Duodenal mucosa (tissue), 2 donors: ENCODE results near the gene FCN2.

ENCODE experiments used
- H3K27ac ChIP-seq: one replicate; pipeline ENCODE4 v1.7.0; 2013; ENCODE audit warnings: low read depth, low read length
- H3K27me3 ChIP-seq, 2 donors: one replicate each; pipeline ENCODE4 v1.7.0; 2013; ENCODE audit warnings: low read length in 2 of 2, control low read depth in 1 of 2; ENCODE audit not compliant: insufficient read depth in 2 of 2, control insufficient read depth in 1 of 2
- H3K36me3 ChIP-seq, 2 donors: one replicate each; pipeline ENCODE4 v1.7.0; 2013; ENCODE audit warnings: low read length in 2 of 2, control low read depth in 1 of 2; ENCODE audit not compliant: insufficient read depth in 2 of 2, control insufficient read depth in 1 of 2
- H3K4me1 ChIP-seq, 2 donors: one replicate each; pipeline ENCODE4 v1.7.0; 2013; ENCODE audit warnings: low read length in 2 of 2, control low read depth in 1 of 2; ENCODE audit not compliant: insufficient read depth in 2 of 2, control insufficient read depth in 1 of 2
- H3K4me3 ChIP-seq, 2 donors: one replicate each; pipeline ENCODE4 v1.7.0; 2013; ENCODE audit warnings: low read length in 2 of 2, low read depth in 1 of 2
- H3K9ac ChIP-seq, 2 donors: one replicate each; pipeline ENCODE4 v1.7.0; 2013; ENCODE audit warnings: low read length in 2 of 2, low read depth in 1 of 2
- H3K9me3 ChIP-seq, 2 donors: one replicate each; pipeline ENCODE4 v1.7.0; 2013; ENCODE audit warnings: low read length in 2 of 2, control low read depth in 1 of 2; ENCODE audit not compliant: control insufficient read depth in 1 of 2

FCN2 gene

DNA sequence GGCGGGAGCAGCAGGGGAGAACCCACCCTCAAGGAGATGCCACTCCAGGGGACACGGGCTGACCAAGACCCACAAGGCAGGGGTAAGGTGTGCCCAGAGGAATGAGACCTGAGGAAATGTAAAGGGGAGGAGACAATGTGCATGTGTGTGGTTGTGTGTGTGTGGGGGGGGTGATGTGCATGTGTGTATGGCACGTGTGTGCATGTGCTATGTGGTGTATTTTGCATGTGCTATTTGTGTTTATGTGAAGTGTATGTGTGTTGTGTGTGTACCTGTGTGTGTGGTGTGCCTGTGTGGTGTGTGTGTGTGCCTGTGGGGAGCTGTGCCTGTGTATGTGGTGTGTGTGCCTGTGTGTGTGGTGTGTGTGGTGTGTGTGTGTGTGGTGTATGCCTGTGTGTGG lies 33.5 kb upstream of the FCN2 start:
- no peaks in the 10 kb centered on the region for H3K4me1 ChIP-seq
- no peaks in the 10 kb centered on the region for H3K27me3 ChIP-seq
- no peak overlapping the region for H3K27ac ChIP-seq
- H3K36me3 ChIP-seq: no peaks in the 10 kb centered on the region
- no peak overlapping the region for H3K4me3 ChIP-seq
- H3K9me3 ChIP-seq: peaks cover 0 to 14% of the 10 kb centered on the region in 2 donors
- no peak overlapping the region for H3K9ac ChIP-seq

DNA sequence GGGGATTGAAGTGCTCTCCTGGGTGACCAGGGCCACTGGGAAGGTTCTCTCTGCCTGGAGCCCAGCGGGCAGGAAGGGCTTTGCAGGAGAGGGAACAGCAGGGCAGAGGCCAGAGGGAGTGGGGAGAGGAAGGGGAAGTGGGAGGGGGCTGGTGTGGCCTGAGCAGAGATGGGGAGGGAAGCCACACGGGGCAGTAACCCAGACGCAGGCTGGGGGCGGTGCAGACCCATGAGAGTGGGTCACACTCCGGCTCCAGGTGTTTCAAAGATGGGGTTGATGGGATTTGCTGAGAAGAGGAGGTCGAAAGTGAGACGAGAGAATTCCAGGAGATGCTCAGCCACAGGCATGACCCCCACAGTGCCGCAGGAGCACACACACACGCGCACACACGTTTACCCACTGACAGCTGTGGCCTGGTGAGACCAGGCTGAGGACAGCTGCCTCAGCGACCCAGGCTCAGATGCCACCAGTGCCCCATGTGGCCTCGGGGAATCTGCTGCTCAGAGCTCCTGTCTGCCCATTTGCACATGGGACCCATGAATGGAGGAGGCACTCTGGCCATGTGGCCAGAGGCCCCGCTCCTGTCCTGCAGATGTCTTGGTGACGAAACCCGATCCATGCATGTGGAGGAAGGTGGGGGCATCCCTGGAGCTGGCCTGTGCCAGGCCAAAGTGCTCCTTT lies 32.7 kb upstream of the FCN2 start:
- no peaks in the 10 kb centered on the region for H3K27me3 ChIP-seq
- H3K9me3 ChIP-seq: peaks cover 0 to 14% of the 10 kb centered on the region in 2 donors

DNA sequence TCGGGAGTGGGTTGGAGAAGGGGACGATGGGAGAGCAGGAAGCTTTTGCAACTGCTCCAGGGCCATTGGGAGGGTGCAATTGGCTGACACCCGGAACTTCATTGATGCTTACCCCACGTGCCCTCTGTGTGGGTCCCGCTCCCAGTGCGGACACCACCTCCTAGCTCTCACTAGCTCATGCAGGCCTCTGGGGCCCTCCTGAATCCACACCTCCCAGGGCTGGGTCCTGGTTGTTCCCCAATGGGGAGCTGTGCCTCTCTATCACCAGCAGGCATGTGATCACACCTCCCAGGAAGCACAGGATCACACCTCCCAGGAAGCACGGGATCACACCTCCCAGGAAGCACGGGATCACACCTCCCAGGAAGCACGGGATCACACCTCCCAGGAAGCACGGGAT lies 32.1 kb upstream of the FCN2 start:
- H3K36me3 ChIP-seq: no peaks in the 10 kb centered on the region
- H3K4me1 ChIP-seq: no peaks in the 10 kb centered on the region
- H3K4me3 ChIP-seq: no peak overlapping the region
- no peak overlapping the region for H3K9ac ChIP-seq
- H3K9me3 ChIP-seq: peaks cover 0 to 14% of the 10 kb centered on the region in 2 donors
- H3K27me3 ChIP-seq: no peaks in the 10 kb centered on the region
- no peak overlapping the region for H3K27ac ChIP-seq

More for the DNA sequence above, 32.7 kb upstream of the FCN2 start:
- Histone ChIP-seq H3K4me3 (no peak overlapping the region), H3K36me3 (no peaks in the 10 kb centered on the region), H3K4me1 (no peaks in the 10 kb centered on the region), H3K9ac (no peak overlapping the region), H3K27ac (no peak overlapping the region)

DNA sequence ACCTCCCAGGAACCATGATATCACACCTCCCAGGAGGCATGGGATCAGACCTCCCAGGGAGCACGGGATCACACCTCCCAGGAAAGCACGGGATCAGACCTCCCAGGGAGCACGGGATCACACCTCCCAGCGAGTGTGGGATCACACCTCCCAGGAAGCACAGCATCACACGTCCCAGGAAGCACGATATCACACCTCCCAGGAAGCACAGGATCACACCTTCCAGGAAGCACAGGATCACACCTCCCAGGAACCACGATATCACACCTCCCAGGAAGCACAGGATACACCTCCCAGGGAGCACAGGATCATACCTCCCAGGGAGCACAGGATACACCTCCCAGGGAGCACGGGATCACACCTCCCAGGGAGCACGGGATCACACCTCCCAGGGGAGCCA lies 30.0 kb upstream of the FCN2 start:
- H3K4me1 ChIP-seq: no peaks in the 10 kb centered on the region
- no peaks in the 10 kb centered on the region for H3K27me3 ChIP-seq
- peaks cover 0 to 14% of the 10 kb centered on the region in 2 donors for H3K9me3 ChIP-seq
- H3K9ac ChIP-seq: no peak overlapping the region
- H3K4me3 ChIP-seq: no peak overlapping the region
- H3K36me3 ChIP-seq: no peaks in the 10 kb centered on the region
- no peak overlapping the region for H3K27ac ChIP-seq

- Histone ChIP-seq H3K4me1 (no peaks in the 10 kb centered on the region), H3K36me3 (no peaks in the 10 kb centered on the region), H3K9me3 (peaks cover 0 to 14% of the 10 kb centered on the region in 2 donors), H3K9ac (no peak overlapping the region), H3K4me3 (no peak overlapping the region), H3K27ac (no peak overlapping the region), H3K27me3 (no peaks in the 10 kb centered on the region)
Observed at GRCh38 chr9:134851020-134851419, 29.6 kb upstream of the FCN2 start.

DNA sequence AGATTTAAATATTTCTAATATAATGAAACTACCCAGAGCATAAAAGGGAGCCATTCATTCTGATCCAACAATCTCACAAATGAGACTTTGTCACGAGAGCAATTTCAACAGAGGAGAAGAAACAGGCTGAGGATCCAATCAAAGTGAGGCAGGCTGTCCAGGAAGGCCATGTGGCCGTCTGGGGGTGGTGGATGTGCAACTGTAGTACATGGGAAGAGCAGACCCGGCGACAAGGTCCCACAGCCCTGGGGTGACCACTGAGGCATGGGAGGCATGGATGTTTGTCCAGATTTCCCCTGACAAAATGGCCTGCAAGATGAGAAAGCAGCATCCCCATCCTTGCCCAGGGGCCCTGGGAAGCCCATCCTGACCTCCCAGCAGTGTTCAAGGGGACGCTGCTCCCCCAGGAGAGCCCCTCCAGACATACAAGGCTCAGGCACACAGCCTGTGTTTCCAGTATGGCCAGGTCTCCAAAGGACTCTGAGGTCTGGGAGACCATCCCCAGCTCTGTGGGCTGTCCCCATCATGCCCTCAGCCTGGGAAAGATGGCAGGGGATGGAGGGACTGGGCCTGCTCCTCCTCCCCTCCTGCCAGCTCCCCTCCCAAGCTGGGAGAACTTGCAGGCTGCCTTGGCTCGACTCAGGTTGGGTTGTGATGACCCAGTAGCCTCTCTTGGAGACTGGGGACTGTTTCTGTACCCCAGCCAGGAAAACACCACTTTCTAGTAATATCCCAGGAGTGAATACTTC lies 27.5 kb upstream of the FCN2 start:
- H3K27me3 ChIP-seq: no peaks in the 10 kb centered on the region
- H3K27ac ChIP-seq: no peak overlapping the region
- H3K4me3 ChIP-seq: no peak overlapping the region

DNA sequence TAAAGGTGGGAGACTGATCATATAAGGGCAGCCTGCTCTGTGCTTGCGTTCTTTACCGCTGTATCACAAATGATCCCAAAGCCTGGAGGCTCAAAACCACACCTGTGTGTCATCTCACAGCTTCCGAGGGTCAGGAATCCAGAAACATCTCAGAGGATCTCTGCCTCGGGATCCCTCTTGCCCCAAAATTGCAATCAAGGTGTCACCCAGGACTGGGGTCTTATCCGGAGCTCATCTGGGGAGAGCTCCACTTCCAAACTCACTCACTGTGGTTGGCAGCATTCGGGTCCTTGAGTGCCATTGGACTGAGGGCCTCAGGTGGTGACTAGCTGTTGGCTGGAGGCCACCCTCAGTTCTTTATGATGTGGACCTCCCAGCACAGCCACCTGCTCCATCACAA lies 26.7 kb upstream of the FCN2 start:
- H3K4me1 ChIP-seq: no peaks in the 10 kb centered on the region
- H3K27ac ChIP-seq: no peak overlapping the region
- no peaks in the 10 kb centered on the region for H3K36me3 ChIP-seq
- no peaks in the 10 kb centered on the region for H3K27me3 ChIP-seq
- H3K9ac ChIP-seq: no peak overlapping the region
- peaks cover 0 to 11% of the 10 kb centered on the region in 2 donors for H3K9me3 ChIP-seq
- H3K4me3 ChIP-seq: no peak overlapping the region

More for the DNA sequence above, 27.5 kb upstream of the FCN2 start:
- Histone ChIP-seq H3K9me3 (peaks cover 0 to 14% of the 10 kb centered on the region in 2 donors), H3K9ac (no peak overlapping the region), H3K4me1 (no peaks in the 10 kb centered on the region), H3K36me3 (no peaks in the 10 kb centered on the region)

DNA sequence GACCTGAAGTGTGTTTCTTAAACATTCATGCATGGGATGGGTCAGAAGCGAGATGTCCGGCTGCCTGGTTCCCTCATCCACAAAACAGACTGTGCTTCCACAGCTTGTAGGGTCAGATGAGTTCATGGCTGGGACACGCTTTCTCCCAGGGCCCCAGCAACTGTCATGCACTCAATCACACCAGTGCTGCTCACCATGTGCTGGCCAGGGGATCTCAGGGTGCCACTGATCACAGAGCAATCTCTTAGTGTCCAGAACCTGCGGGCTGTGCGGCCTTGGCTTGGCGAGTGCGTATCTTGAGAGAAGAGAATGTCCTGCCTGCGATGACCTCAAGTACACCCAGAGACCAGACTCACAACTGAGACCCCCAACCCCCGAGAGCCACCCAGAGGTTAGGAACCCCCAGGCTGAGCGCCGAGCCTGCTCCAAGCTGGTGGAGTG lies 26.0 kb upstream of the FCN2 start:
- no peak overlapping the region for H3K4me3 ChIP-seq
- no peak overlapping the region for H3K9ac ChIP-seq
- peaks cover 0 to 11% of the 10 kb centered on the region in 2 donors for H3K9me3 ChIP-seq
- H3K4me1 ChIP-seq: no peaks in the 10 kb centered on the region
- no peaks in the 10 kb centered on the region for H3K27me3 ChIP-seq
- H3K27ac ChIP-seq: no peak overlapping the region
- H3K36me3 ChIP-seq: no peaks in the 10 kb centered on the region

GRCh38 chr9:134855231-134855899 lies 25.2 kb upstream of the FCN2 start:
- Histone ChIP-seq H3K9me3 (peaks cover 0 to 7% of the 10 kb centered on the region in 2 donors), H3K27me3 (no peaks in the 10 kb centered on the region), H3K9ac (no peak overlapping the region), H3K4me3 (no peak overlapping the region), H3K36me3 (no peaks in the 10 kb centered on the region), H3K4me1 (no peaks in the 10 kb centered on the region), H3K27ac (no peak overlapping the region)

DNA sequence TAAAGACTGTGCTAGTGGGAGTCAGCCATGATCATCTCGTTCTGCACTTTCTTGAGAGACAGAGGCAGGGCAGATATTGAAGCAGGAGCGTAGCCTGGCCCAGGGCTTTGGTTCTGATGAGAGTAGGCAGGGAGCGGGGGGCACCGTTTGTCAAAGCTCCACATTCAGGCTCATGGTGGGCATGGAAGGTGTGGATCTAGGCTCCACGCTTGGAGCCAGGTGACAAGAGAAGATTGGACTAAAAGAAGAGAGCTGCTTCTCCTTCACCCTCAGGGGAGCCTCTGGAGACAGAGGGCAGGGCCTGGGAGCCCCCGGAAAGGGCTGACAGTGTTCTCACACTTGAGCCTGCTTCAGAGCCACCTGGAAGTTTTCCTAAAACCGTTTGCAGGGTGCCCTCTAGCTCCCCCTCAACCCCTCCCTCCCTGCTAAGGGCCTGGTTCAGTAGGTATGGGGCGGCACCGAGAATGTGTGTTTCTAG lies 24.7 kb upstream of the FCN2 start:
- Histone ChIP-seq H3K4me1 (no peaks in the 10 kb centered on the region), H3K36me3 (no peaks in the 10 kb centered on the region), H3K27me3 (no peaks in the 10 kb centered on the region), H3K9ac (no peak overlapping the region), H3K4me3 (no peak overlapping the region), H3K9me3 (peaks cover 0 to 4% of the 10 kb centered on the region in 2 donors), H3K27ac (no peak overlapping the region)
